GM21825 (cell line): ENCODE results near the gene KRTAP12-2.
"Not testable (repeated sequence)": the region's sequence is repeated elsewhere in the genome, so short reads cannot be mapped to it uniquely, and the experiment has no call there.

Source experiments
- ATAC-seq: cut with Tn5 transposase; IDR thresholded peaks from one replicate; pipeline ENCODE4 v1.9.1; 2021; ENCODE audit warnings: mild to moderate bottlenecking, moderate library complexity; ENCODE audit not compliant: unreplicated experiment

Gene KRTAP12-2

GRCh38 chr21:44653656-44654575 is 12.8 kb downstream of the KRTAP12-2 start:
- no peak for ATAC-seq

- no peak for ATAC-seq
These were observed 13.6 kb downstream of the KRTAP12-2 start for GRCh38 chr21:44653123-44653522.

DNA sequence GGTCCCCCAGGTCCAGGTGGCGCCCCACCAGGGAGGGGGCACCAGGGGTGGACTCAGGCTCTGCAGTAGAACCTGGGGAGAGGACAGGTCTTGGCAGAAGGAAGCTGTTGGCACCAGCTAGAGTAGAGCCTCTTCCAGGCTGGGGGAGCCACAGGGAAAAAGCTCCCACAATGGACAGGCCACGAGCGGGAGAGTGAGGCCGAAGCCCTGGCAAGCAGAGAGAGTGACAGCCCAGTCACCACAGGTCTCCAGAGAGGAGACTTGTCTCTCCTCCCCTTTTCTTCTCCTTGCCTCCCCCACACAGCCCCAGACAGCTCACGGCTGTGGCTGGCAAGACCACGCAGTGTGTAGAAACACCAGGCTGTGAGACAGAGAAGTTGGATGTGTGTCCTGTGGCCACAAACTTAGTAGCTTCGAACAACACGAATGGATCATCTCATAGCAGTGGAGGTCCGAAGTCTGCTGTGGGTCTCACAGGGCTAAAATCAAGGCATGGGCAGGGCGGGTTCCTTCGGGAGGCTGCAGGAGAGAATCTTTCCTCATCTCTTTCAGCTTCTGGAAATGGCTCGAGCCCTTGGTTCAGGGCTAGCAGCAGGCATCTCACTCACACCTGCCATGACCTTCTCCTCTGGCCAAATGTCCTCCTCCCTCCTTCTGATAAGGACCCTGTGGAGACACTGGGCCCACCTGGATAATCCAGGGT is 15.6 kb downstream of the KRTAP12-2 start:
- ATAC-seq, result no peak

DNA sequence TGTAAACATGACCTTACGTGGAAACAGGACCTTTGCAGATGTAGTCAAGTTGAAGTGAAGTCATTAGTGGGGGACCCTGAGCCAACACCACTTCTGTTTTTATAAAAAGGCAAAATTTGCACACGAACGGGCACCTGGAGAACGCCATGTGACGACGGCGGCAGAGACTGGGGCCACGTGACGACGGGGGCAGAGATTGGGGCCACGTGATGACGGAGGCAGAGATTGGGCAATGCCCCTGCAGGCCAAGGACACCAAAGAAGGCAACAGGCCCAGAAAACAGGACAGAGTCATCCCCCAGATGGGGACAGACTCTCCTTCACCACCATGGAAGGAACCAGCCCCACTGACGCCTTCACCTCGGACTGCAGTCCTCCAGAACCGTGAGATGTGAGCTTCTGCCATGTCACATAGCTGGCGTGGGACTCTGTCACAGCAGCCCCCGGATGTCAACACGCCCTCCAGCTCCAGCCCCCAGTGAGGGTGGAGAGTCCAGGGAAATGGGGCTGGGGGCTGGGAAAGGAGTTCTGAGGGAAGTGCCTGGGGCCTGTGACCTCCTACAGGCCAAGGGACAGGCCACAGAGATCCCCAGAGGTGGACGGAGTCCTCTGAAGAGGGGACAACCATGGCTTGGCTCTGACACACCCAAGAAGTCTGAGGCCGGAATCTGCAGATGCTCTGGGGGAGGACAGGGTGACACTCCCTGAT is 16.3 kb downstream of the KRTAP12-2 start:
- ATAC-seq, result no peak

DNA sequence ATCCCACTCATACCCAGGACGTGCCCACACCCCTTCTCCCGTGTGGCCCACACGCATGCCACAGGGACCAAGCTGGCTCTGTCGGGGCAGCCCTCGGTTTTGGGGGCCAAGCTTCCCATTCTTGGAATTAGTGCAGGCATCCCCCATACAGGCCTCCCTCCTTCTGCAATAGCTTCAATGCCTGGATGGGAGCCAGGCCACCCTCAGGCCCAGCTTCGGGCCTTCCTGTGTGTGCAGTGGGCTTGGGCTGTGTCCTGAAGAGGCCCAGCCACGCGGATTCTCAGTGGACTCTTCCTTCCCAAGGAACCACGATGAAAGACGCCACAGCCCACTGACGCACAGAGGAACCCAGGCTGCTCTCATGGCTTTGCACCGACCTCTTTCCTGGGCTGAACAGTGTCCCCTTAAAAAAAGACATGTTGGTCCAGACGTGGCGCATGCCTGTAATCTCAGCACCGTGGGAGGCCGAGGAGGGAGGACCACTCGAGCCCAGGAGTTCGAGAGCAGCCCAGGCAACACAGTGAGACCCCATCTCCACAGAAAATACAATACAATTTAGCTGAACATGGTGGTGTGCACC is 17.1 kb downstream of the KRTAP12-2 start:
- ATAC-seq, result no peak

- ATAC-seq, result no peak
These were observed 18.0 kb downstream of the KRTAP12-2 start for GRCh38 chr21:44648557-44649311.

- no peak for ATAC-seq
These were observed 19.5 kb downstream of the KRTAP12-2 start for GRCh38 chr21:44647222-44647552.

- ATAC-seq, result not testable (repeated sequence)
These were observed 20.1 kb downstream of the KRTAP12-2 start, which contains the start of gene KRTAP10-11 for GRCh38 chr21:44646366-44647221. Gene KRTAP10-11 (plus strand): TSS chr21:44646414. CDS start chr21:44646459, 45 bp downstream.

- ATAC-seq, result no peak
These were observed 21.8 kb downstream of the KRTAP12-2 start for GRCh38 chr21:44644878-44645277.

GRCh38 chr21:44643741-44644310 is 22.9 kb downstream of the KRTAP12-2 start:
- no peak for ATAC-seq

- ATAC-seq, result no peak
These were observed 26.0 kb downstream of the KRTAP12-2 start for GRCh38 chr21:44640761-44641160.

- no peak for ATAC-seq
These were observed 27.4 kb downstream of the KRTAP12-2 start for GRCh38 chr21:44639331-44639655.

DNA sequence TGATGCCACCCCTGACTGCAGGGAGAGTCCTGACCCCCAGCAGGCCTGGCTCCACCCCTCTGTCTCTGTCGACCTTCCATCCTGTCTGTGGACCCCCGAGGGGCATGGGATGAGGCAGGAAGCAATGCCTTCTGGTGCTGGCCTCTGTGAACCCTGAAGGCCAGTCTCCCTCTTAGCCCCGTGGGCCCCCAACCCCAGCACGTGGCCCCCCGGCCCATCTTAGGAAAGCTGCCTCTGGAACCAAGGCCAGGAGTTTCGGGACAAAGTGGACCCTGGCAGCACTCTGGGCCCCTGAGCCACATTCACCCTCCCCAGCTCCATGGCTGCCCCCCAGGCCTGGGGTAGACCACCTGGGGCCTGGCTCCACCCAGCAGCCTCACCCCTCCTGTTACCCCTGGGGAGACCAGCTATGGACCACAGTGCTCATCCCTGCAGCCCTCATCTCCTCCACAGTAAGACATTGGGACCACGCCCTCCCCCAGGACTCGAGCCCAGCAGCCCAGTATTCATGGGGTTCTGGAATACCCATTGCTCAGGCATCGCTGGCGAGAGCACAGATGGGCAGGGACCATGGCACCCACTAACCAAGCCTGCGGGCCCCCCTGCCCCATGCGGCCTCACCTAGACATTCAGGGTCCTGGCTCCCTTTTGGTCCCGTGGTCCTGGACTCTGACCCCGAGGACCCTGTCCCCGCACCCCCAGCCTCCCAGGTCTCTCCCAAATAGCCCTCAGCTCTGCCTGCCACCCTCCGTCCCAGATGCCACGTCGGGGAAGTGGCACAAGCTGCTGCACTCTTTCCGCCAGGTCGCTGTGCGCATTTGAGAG is 28.0 kb downstream of the KRTAP12-2 start:
- not testable (repeated sequence) for ATAC-seq

GRCh38 chr21:44637851-44638348 is 28.8 kb downstream of the KRTAP12-2 start:
- ATAC-seq, result not testable (repeated sequence)

GRCh38 chr21:44637018-44637850 is 29.5 kb downstream of the KRTAP12-2 start, which contains the start of gene KRTAP10-10:
Gene KRTAP10-10 (plus strand): TSS chr21:44637356. CDS start chr21:44637418, 62 bp downstream.
- ATAC-seq, result no peak

GRCh38 chr21:44636209-44637017 is 30.3 kb downstream of the KRTAP12-2 start:
- ATAC-seq, result no peak
